PFSK-1 (cell line): ENCODE measurements around the gene LSAMP.

Experiments
- FOXP2 ChIP-seq: optimal IDR thresholded peaks from 2 replicates; pipeline ENCODE3; 2011; ENCODE audit warnings: borderline replicate concordance, control low read depth, inconsistent platforms; ENCODE audit not compliant: insufficient read depth; ENCODE audit errors: extremely low read length, extremely low read depth
- POLR2AphosphoS5 ChIP-seq: IDR thresholded peaks from 2 replicates; pipeline ENCODE4 v1.6.1; 2012; ENCODE audit warnings: low read depth, mild to moderate bottlenecking, control low read depth, low read length, moderate library complexity
- REST ChIP-seq, 2 experiments: IDR thresholded peaks; 2 replicates each; pipeline versions ENCODE4 v1.6.1 to v1.8.0; 2011 to 2012; ENCODE audit warnings: low read depth in 2 of 2, low read length in 2 of 2, control low read depth in 1 of 2, inconsistent platforms in 1 of 2, mild to moderate bottlenecking in 1 of 2, moderate library complexity in 1 of 2; ENCODE audit not compliant: insufficient read depth in 1 of 2
- SIN3A ChIP-seq: IDR thresholded peaks from 2 replicates; pipeline ENCODE4 v1.6.1; 2012; ENCODE audit warnings: mild to moderate bottlenecking, low read length, moderate library complexity, borderline replicate concordance; ENCODE audit not compliant: insufficient read depth
- TAF1 ChIP-seq: IDR thresholded peaks from 2 replicates; pipeline ENCODE4 v1.6.1; 2012; ENCODE audit warnings: low read length, control low read depth, borderline replicate concordance; ENCODE audit not compliant: insufficient read depth

Gene LSAMP

GRCh38 chr3:116111765-116112164, 333.5 kb downstream of the LSAMP start:
- no peak for TF ChIP-seq REST (IDR thresholded peaks at IDR 0.05; ENCODE audit: insufficient read depth in 1 of 2, low read depth in 2 of 2, low read length in 2 of 2)
- no peak for TF ChIP-seq TAF1

GRCh38 chr3:116103868-116104530, 341.3 kb downstream of the LSAMP start:
- no peak for TF ChIP-seq SIN3A
- no peak for TF ChIP-seq REST (IDR thresholded peaks at IDR 0.05; ENCODE audit: insufficient read depth in 1 of 2, low read depth in 2 of 2, low read length in 2 of 2)
- no peak for TF ChIP-seq FOXP2
- TF ChIP-seq TAF1, result no peak
- TF ChIP-seq POLR2AphosphoS5, result no peak

- TF ChIP-seq TAF1 (no peak), SIN3A (no peak), REST (IDR thresholded peaks at IDR 0.05; ENCODE audit: insufficient read depth in 1 of 2, low read depth in 2 of 2, low read length in 2 of 2) (no peak), FOXP2 (no peak), POLR2AphosphoS5 (no peak)
These were observed 343.2 kb downstream of the LSAMP start for GRCh38 chr3:116102037-116102436.

GRCh38 chr3:116097226-116097625, 348.1 kb downstream of the LSAMP start:
- TF ChIP-seq TAF1 (no peak), SIN3A (no peak), POLR2AphosphoS5 (no peak), FOXP2 (no peak), REST (IDR thresholded peaks at IDR 0.05; ENCODE audit: insufficient read depth in 1 of 2, low read depth in 2 of 2, low read length in 2 of 2) (no peak)

GRCh38 chr3:116096631-116097030, 348.7 kb downstream of the LSAMP start:
- TF ChIP-seq FOXP2 (no peak), TAF1 (no peak), POLR2AphosphoS5 (no peak), SIN3A (no peak), REST (IDR thresholded peaks at IDR 0.05; ENCODE audit: insufficient read depth in 1 of 2, low read depth in 2 of 2, low read length in 2 of 2) (no peak)
